ENCODE measurements around the gene ERG.

ERG gene

GRCh38 chr21:38505654-38506523 lies 7.6 kb upstream of the ERG start:
- H3K27ac ChIP-seq (replicated peaks), result peak overlapping the region; percentile 81
- TF ChIP-seq SPI1 (IDR thresholded peaks at IDR 0.05; ENCODE audit: borderline replicate concordance, low read depth) (peak; percentile 32; the same call in 1 of the 2 replicates), GABPA (IDR thresholded peaks at IDR 0.05; ENCODE audit: low read depth) (no peak), CTCF (IDR thresholded peaks at IDR 0.05; ENCODE audit: insufficient read depth, low read length) (peak; percentile 72), REST (IDR thresholded peaks at IDR 0.05; ENCODE audit: insufficient replicate concordance, low read depth) (no peak), POLR2AphosphoS5 (IDR thresholded peaks at IDR 0.05; ENCODE audit: low read depth) (no peak)
- DNase-seq (ENCODE audit: low read depth in 1 of 2, low spot score in 1 of 2), result peak; percentile 43 to 79
- no peaks in the 10 kb centered on the region for H3K27me3 ChIP-seq (ENCODE audit: insufficient read depth, poor library complexity, severe bottlenecking)
- H3K4me3 ChIP-seq (replicated peaks; ENCODE audit: insufficient read depth, low read length), result no peak overlapping the region

GRCh38 chr21:38504066-38504465 lies 5.8 kb upstream of the ERG start:
- peak; percentile 51 to 54 for DNase-seq (ENCODE audit: low read depth in 1 of 2, low spot score in 1 of 2)
- Histone ChIP-seq H3K27me3 (ENCODE audit: insufficient read depth, poor library complexity, severe bottlenecking) (no peaks in the 10 kb centered on the region), H3K4me3 (replicated peaks; ENCODE audit: insufficient read depth, low read length) (no peak overlapping the region), H3K27ac (replicated peaks) (peak overlapping the region; percentile 81)
- no peak for TF ChIP-seq GABPA (IDR thresholded peaks at IDR 0.05; ENCODE audit: low read depth)
- TF ChIP-seq POLR2AphosphoS5 (IDR thresholded peaks at IDR 0.05; ENCODE audit: low read depth), result no peak
- TF ChIP-seq SPI1 (IDR thresholded peaks at IDR 0.05; ENCODE audit: borderline replicate concordance, low read depth), result no peak
- TF ChIP-seq CTCF (IDR thresholded peaks at IDR 0.05; ENCODE audit: insufficient read depth, low read length), result no peak
- TF ChIP-seq REST (IDR thresholded peaks at IDR 0.05; ENCODE audit: insufficient replicate concordance, low read depth), result no peak

GRCh38 chr21:38503583-38503982 lies 5.3 kb upstream of the ERG start:
- Histone ChIP-seq H3K27me3 (ENCODE audit: insufficient read depth, poor library complexity, severe bottlenecking) (no peaks in the 10 kb centered on the region), H3K27ac (replicated peaks) (peak overlapping the region; percentile 81), H3K4me3 (replicated peaks; ENCODE audit: insufficient read depth, low read length) (no peak overlapping the region)
- no peak for DNase-seq (ENCODE audit: low read depth in 1 of 2, low spot score in 1 of 2)
- no peak for TF ChIP-seq GABPA (IDR thresholded peaks at IDR 0.05; ENCODE audit: low read depth)
- no peak for TF ChIP-seq CTCF (IDR thresholded peaks at IDR 0.05; ENCODE audit: insufficient read depth, low read length)
- TF ChIP-seq SPI1 (IDR thresholded peaks at IDR 0.05; ENCODE audit: borderline replicate concordance, low read depth), result no peak
- no peak for TF ChIP-seq POLR2AphosphoS5 (IDR thresholded peaks at IDR 0.05; ENCODE audit: low read depth)
- TF ChIP-seq REST (IDR thresholded peaks at IDR 0.05; ENCODE audit: insufficient replicate concordance, low read depth), result no peak

All from HL-60 (cell line).